HepG2 (cell line): Measurements from ENCODE around the gene CD19. TPM values are rescaled to one million over a fixed set of nuclear protein-coding genes. Genes with fewer than 3 reads are reported as not detected.
A peak's percentile ranks its signal among the peaks of the same experiment; 100 is the strongest.

ENCODE experiments used
- ATAC-seq: fragments of 200-7000 bp; cut with Tn5 transposase; 3 replicates; pipeline ENCODE4 v1.9.1; 2020; ENCODE audit warnings: mild to moderate bottlenecking, moderate library complexity
- BruUV-seq: library from RNA; stranded (reverse); fragments of 400-500 nt; replicated peaks from 2 replicates; lab custom pipeline; 2021; lab: Mats Ljungman, UMichigan
- CTCF ChIA-PET: fragments of 300-600 bp; formaldehyde crosslinking; extraction: SDS; loops from one replicate; lab custom pipeline; 2021; ENCODE audit warnings: low total read pairs, inconsistent platforms, low intra/inter-chr PET ratio; lab: Yijun Ruan, JAX
- POLR2A ChIA-PET: fragments of 350-600 bp; sonication (Branson Sonifier 250); formaldehyde crosslinking; loops from one replicate; lab custom pipeline; 2020; ENCODE audit warnings: antibody characterized with exemption, inconsistent platforms; lab: Yijun Ruan, JAX
- DNase-seq: peaks from one replicate; pipeline ENCODE4 v3.0.0-alpha.2; 2015; ENCODE audit warnings: low spot score
- FAIRE-seq: peaks from 3 replicates; lab custom pipeline; 2011; peaks lifted over from hg19 to GRCh38; lab: Jason Lieb, UNC
- H2AFZ ChIP-seq: one replicate; pipeline ENCODE4 v1.6.1; 2011; ENCODE audit warnings: low read length, inconsistent platforms
- H3K27ac ChIP-seq: fragments of 300-600 bp; 3 replicates; pipeline ENCODE4 v1.8.0; 2011; ENCODE audit warnings: mixed run types, mild to moderate bottlenecking, mixed read lengths, low read length, inconsistent platforms; ENCODE audit not compliant: insufficient read depth; ENCODE audit errors: extremely low read length
- H3K27me3 ChIP-seq, 2 experiments: fragments of 200-600 bp in 1 of 2; 2 replicates in 1 of 2; 3 replicates in 1 of 2; pipeline versions ENCODE4 v1.6.0 to v1.8.0; 2011; ENCODE audit warnings: low read length in 2 of 2, mild to moderate bottlenecking in 2 of 2, moderate library complexity in 2 of 2, inconsistent platforms in 1 of 2; ENCODE audit not compliant: insufficient read depth in 2 of 2, control insufficient read depth in 1 of 2
- H3K36me3 ChIP-seq, 2 experiments: fragments of 200-600 bp in 1 of 2; replicated peaks in 1 of 2; 2 replicates in 1 of 2; 3 replicates in 1 of 2; pipeline versions ENCODE4 v1.5.1 to v1.8.0; 2011; ENCODE audit warnings: low read length in 2 of 2, inconsistent platforms in 1 of 2; ENCODE audit not compliant: insufficient read depth in 2 of 2, control insufficient read depth in 1 of 2
- H3K4me1 ChIP-seq: 2 replicates; pipeline ENCODE4 v1.5.1; 2012; ENCODE audit warnings: low read length, inconsistent platforms; ENCODE audit not compliant: insufficient read depth
- H3K4me2 ChIP-seq: 2 replicates; pipeline ENCODE4 v1.6.0; 2011; ENCODE audit warnings: low read depth, low read length, inconsistent platforms
- H3K4me3 ChIP-seq, 3 experiments: fragments of 200-600 bp in 1 of 3; sonication (generic), shearing (Covaris generic) in 1 of 3; replicated peaks in 1 of 3; 2 replicates each; pipeline ENCODE4 v1.5.1; 2011 to 2016; ENCODE audit warnings: low read length in 3 of 3, inconsistent platforms in 2 of 3, low read depth in 2 of 3, mild to moderate bottlenecking in 2 of 3, control low read depth in 1 of 3, mixed read lengths in 1 of 3; ENCODE audit not compliant: insufficient read depth in 1 of 3
- H3K79me2 ChIP-seq: one replicate; pipeline ENCODE4 v1.6.1; 2011; ENCODE audit warnings: low read length, inconsistent platforms; ENCODE audit not compliant: insufficient read depth
- H3K9ac ChIP-seq: 2 replicates; pipeline ENCODE4 v1.6.0; 2011; ENCODE audit warnings: mild to moderate bottlenecking, low read depth, low read length, inconsistent platforms; ENCODE audit not compliant: insufficient read depth
- H3K9me3 ChIP-seq: 2 replicates; pipeline ENCODE4 v1.5.1; 2012; ENCODE audit warnings: mild to moderate bottlenecking, low read length
- H4K20me1 ChIP-seq: 2 replicates; pipeline ENCODE4 v1.6.0; 2011; ENCODE audit warnings: inconsistent platforms, mild to moderate bottlenecking, low read length, moderate library complexity; ENCODE audit not compliant: insufficient read depth
- FOXK2 ChIP-seq: fragments of 450-650 bp; IDR thresholded peaks from 2 replicates; pipeline ENCODE4 v1.6.1; 2016
- JUN ChIP-seq: sonication (generic); formaldehyde crosslinking; IDR thresholded peaks from 2 replicates; pipeline ENCODE4 v1.4.0; 2020; ENCODE audit warnings: mild to moderate bottlenecking, missing genetic modification reagents
- SMARCC2 ChIP-seq: fragments of 450-650 bp; IDR thresholded peaks from 2 replicates; pipeline ENCODE4 v1.6.1; 2017; ENCODE audit warnings: antibody characterized with exemption, mild to moderate bottlenecking
- SMC3 ChIP-seq: IDR thresholded peaks from 2 replicates; pipeline ENCODE4 v1.6.1; 2011; ENCODE audit warnings: low read length, improper control_type of control experiment
- ZNF230 ChIP-seq: sonication (generic); formaldehyde crosslinking; IDR thresholded peaks from 2 replicates; pipeline ENCODE4 v1.4.0; 2020; ENCODE audit warnings: mild to moderate bottlenecking, missing genetic modification reagents
- ZNF3 ChIP-seq: IDR thresholded peaks from 2 replicates; pipeline ENCODE4 v1.7.0; 2017; ENCODE audit warnings: inconsistent platforms
- ZNF383 ChIP-seq: sonication (generic); formaldehyde crosslinking; IDR thresholded peaks from 2 replicates; pipeline ENCODE4 v1.4.0; 2020; ENCODE audit warnings: missing genetic modification reagents, mild to moderate bottlenecking, borderline replicate concordance
- ZNF644 ChIP-seq: IDR thresholded peaks from 2 replicates; pipeline ENCODE4 v1.6.1; 2016; ENCODE audit warnings: low read depth
- WGBS: methylation state at CpG from one replicate; pipeline ENCODE4 v1.1.6; 2017; ENCODE audit warnings: low lambda C conversion rate; 5-methylcytosine and 5-hydroxymethylcytosine counted together
- in situ Hi-C: cut with HindIII; loops from 2 replicates; pipeline ENCODE4 v1.10.0; 2017; ENCODE audit warnings: low pct_unique_long_range_greater_than_20kb; ENCODE audit not compliant: extremely low pct_ligation_motif_present
- intact Hi-C: fragments of 100-400 bp; cut with micrococcal nuclease; formaldehyde crosslinking; loops from one replicate; pipeline ENCODE4 v1.10.0; 2022; ENCODE audit not compliant: unreplicated experiment
- polyA plus RNA-seq, 8 experiments: library from polyadenylated mRNA; depleted of rRNA in 3 of 8; stranded (reverse) in 7 of 8; unstranded in 1 of 8; fragments of >200 nt; fragmentation: Illumina TruSeq in 4 of 8; extraction: Trizol in 4 of 8; gene quantifications; 2 replicates each; pipeline versions ENCODE4 v1.2.1 to v1.2.3, GENCODE V29; 2011 to 2016; ENCODE audit warnings: low read depth in 4 of 8, missing spikeins in 1 of 8, mixed read lengths in 1 of 8; ENCODE audit not compliant: insufficient read depth in 1 of 8
- total RNA-seq, 5 experiments: library from RNA; depleted of rRNA; stranded (reverse); fragments of >200 nt; fragmentation: Illumina TruSeq; extraction: Trizol; gene quantifications; 2 replicates each; pipeline ENCODE4 v1.2.3, GENCODE V29; 2016; ENCODE audit warnings: low read depth in 1 of 5
- TF ChIP-seq, protein P1 (sequence below): sonication (generic); formaldehyde crosslinking; IDR thresholded peaks from 2 replicates; pipeline ENCODE4 v1.5.0; 2020; ENCODE audit warnings: mild to moderate bottlenecking, missing genetic modification reagents, moderate library complexity
- TF ChIP-seq, protein P2 (sequence below): sonication (generic); formaldehyde crosslinking; IDR thresholded peaks from 2 replicates; pipeline ENCODE4 v1.4.0; 2020; ENCODE audit warnings: missing genetic modification reagents
- TF ChIP-seq, protein P3 (sequence below): sonication (generic); formaldehyde crosslinking; IDR thresholded peaks from 2 replicates; pipeline ENCODE4 v1.4.0; 2020; ENCODE audit warnings: missing genetic modification reagents, borderline replicate concordance
- TF ChIP-seq, protein P4 (sequence below): sonication (generic); formaldehyde crosslinking; IDR thresholded peaks from 2 replicates; pipeline ENCODE4 v1.5.0; 2020; ENCODE audit warnings: mild to moderate bottlenecking, missing genetic modification reagents, borderline replicate concordance

The CD19 gene
- total and polyA plus RNA-seq, 2 of the 13 experiments (the other 11 are each of a cell fraction or from before 2014, with no cell fraction given), result 0.55 to 1.1 TPM

DNA sequence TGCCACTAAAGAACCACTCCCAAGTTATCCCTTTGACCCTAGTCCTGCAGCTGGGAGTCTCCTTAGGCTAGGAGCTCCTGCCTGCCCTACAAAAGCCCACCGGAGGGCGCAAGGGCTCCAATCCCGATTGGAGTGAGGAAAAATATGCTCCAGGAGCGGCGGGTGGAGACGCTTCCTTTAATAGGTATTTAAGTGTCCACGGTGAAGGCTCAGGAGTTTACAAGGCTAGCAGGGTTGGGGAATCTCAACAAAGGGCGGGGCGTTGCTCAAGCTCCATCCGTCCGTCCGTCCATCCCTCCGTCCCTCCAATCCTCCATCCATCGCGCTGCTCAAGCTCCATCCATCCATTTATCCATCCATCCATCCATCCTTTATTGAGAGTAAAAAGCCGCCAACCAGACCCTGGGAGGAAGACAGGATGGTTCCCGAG lies 42.3 kb downstream of the CD19 start:
- peak overlapping the region; percentile 60 for H3K27ac ChIP-seq
- peak overlapping the region; percentile 93 to 100 (median 100) for H3K4me3 ChIP-seq
- peak; percentile 70 for DNase-seq
- H3K27me3 ChIP-seq, result no peaks in the 10 kb centered on the region; a peak in 1 of 5 replicates
- H2AFZ ChIP-seq, result peak overlapping the region; percentile 90
- peaks cover 24% of the 10 kb centered on the region for H3K4me1 ChIP-seq
- H4K20me1 ChIP-seq, result no peaks in the 10 kb centered on the region
- ChIA-PET POLR2A (interaction anchor here (0.7 to 1.9 kb wide), 9 partner anchors 9 to 151 kb away, joined by 3 to 10 read pairs (median 5); partner anchors contain the start of genes ATXN2L, NFATC2IP and TUFM), CTCF (no interaction called here)
- 1% methylated on average over 17 of the region's 17 CpGs for WGBS
- BruUV-seq, result TSS peak; percentile 99
- H3K9ac ChIP-seq, result peak overlapping the region; percentile 88
- ATAC-seq, result peak; percentile 79
- H3K79me2 ChIP-seq, result peaks cover 17% of the 10 kb centered on the region
- intact Hi-C loops (no loop called here), in situ Hi-C loops (no loop called here)
- H3K36me3 ChIP-seq, result peaks cover 6% of the 10 kb centered on the region in 2 experiments; a peak in 3 of 5 replicates
- no peaks in the 10 kb centered on the region for H3K9me3 ChIP-seq
- peak; percentile 73 for FAIRE-seq
- H3K4me2 ChIP-seq, result peak overlapping the region; percentile 94
- TF ChIP-seq ZNF230, result no peak
- TF ChIP-seq, protein P1, sequence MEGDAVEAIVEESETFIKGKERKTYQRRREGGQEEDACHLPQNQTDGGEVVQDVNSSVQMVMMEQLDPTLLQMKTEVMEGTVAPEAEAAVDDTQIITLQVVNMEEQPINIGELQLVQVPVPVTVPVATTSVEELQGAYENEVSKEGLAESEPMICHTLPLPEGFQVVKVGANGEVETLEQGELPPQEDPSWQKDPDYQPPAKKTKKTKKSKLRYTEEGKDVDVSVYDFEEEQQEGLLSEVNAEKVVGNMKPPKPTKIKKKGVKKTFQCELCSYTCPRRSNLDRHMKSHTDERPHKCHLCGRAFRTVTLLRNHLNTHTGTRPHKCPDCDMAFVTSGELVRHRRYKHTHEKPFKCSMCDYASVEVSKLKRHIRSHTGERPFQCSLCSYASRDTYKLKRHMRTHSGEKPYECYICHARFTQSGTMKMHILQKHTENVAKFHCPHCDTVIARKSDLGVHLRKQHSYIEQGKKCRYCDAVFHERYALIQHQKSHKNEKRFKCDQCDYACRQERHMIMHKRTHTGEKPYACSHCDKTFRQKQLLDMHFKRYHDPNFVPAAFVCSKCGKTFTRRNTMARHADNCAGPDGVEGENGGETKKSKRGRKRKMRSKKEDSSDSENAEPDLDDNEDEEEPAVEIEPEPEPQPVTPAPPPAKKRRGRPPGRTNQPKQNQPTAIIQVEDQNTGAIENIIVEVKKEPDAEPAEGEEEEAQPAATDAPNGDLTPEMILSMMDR (CRISPR knock-in tag), result peak; percentile 81
- TF ChIP-seq SMC3, result peak; percentile 61
- TF ChIP-seq ZNF3 (CRISPR knock-in tag), result no peak
- TF ChIP-seq, protein P2, sequence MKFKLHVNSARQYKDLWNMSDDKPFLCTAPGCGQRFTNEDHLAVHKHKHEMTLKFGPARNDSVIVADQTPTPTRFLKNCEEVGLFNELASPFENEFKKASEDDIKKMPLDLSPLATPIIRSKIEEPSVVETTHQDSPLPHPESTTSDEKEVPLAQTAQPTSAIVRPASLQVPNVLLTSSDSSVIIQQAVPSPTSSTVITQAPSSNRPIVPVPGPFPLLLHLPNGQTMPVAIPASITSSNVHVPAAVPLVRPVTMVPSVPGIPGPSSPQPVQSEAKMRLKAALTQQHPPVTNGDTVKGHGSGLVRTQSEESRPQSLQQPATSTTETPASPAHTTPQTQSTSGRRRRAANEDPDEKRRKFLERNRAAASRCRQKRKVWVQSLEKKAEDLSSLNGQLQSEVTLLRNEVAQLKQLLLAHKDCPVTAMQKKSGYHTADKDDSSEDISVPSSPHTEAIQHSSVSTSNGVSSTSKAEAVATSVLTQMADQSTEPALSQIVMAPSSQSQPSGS (CRISPR knock-in tag), result peak; percentile 37; the same call in 1 of the 2 replicates
- TF ChIP-seq JUN, result 0 out of 2 replicates have a peak, but pooled peaks have one; percentile 4
- TF ChIP-seq, protein P3, sequence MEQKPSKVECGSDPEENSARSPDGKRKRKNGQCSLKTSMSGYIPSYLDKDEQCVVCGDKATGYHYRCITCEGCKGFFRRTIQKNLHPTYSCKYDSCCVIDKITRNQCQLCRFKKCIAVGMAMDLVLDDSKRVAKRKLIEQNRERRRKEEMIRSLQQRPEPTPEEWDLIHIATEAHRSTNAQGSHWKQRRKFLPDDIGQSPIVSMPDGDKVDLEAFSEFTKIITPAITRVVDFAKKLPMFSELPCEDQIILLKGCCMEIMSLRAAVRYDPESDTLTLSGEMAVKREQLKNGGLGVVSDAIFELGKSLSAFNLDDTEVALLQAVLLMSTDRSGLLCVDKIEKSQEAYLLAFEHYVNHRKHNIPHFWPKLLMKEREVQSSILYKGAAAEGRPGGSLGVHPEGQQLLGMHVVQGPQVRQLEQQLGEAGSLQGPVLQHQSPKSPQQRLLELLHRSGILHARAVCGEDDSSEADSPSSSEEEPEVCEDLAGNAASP (CRISPR knock-in tag), result 0 out of 2 replicates have a peak, but pooled peaks have one; percentile 14
- 0 out of 2 replicates have a peak, but pooled peaks have one; percentile 9 for TF ChIP-seq ZNF383 (CRISPR knock-in tag)
- TF ChIP-seq, protein P4, sequence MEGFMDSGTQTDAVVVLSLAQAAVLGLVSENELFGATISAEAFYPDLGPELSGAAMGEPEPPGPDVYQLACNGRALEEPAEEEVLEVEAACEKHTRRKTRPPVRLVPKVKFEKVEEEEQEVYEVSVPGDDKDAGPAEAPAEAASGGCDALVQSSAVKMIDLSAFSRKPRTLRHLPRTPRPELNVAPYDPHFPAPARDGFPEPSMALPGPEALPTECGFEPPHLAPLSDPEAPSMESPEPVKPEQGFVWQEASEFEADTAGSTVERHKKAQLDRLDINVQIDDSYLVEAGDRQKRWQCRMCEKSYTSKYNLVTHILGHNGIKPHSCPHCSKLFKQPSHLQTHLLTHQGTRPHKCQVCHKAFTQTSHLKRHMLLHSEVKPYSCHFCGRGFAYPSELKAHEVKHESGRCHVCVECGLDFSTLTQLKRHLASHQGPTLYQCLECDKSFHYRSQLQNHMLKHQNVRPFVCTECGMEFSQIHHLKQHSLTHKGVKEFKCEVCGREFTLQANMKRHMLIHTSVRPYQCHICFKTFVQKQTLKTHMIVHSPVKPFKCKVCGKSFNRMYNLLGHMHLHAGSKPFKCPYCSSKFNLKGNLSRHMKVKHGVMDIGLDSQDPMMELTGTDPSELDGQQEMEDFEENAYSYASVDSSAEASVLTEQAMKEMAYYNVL (CRISPR knock-in tag), result no peak
- no peak for TF ChIP-seq FOXK2
- peak; percentile 3; the same call in 1 of the 2 replicates for TF ChIP-seq SMARCC2
- 0 out of 2 replicates have a peak, but pooled peaks have one; percentile 8 for TF ChIP-seq ZNF644 (CRISPR knock-in tag)
